Measurements from ENCODE around the gene ANKS1B. TPM values are rescaled to one million over a fixed set of nuclear protein-coding genes. Genes with fewer than 3 reads are reported as not detected.

ANKS1B gene
- total and polyA plus RNA-seq, 4 experiments from 2014 or later: 0.28 to 0.55 TPM; not detected in 2

DNA sequence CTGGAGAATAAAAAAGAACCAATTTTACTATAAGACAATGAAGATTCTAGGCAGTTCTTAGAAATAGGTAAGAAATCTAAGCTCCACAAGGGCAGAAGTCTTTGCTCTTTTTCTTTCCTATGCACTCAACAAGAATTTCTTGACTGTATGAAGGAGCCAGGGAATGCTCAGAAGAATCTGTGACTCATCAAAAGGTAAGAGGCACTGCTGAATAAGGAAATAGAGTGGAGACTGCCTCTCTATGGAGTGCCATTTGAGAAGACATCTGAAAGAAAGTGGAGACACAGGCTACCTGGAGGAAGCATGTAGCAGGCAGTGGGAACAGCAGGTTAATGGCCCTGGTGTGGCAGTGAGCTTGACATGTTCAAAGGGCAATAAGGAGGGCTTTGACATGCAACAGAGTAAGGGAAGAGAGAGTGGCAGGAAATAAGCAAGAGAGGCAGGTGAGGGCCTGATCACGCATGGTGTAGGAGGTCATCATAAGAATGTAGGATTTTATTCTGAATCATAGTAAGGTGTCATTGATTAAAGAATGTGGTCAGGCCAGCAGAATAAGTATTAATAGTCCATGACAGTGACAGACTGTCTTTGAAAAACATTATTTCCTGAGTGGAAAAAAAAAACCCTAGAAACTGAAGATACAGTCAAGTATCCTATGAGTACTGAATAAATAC is 783.9 kb downstream of the ANKS1B start:
- POLR2A ChIA-PET (ENCODE audit: partially characterized antibody): no interaction called here
- no peak overlapping the region for H3K4me3 Mint-ChIP-seq

DNA sequence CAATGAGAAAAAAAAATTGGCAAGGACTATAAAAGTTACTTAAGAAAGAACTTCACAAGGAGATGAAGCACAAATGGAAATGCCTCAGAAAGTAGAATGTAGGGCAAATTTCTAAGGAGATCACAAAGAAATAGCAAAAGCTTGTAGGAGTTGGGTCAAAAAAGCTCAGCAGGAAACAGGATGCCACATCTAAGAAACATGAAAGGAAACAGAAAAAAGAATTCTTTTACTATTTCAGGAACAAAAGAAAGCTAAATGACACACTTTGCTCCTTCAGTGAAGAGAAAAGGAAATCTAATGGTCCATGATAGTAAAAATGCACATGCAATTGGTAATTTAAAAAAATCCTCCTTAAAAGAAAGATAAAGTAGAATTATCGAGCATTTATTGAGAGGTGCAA is 789.3 kb downstream of the ANKS1B start:
- no peaks in the 10 kb centered on the region for H3K36me3 ChIP-seq (ENCODE audit: insufficient read depth, low read length)
- Mint-ChIP-seq H3K36me3 (no peaks in the 10 kb centered on the region), H3K27me3 (no peaks in the 10 kb centered on the region), H3K27ac (no peak overlapping the region), H3K9me3 (peaks cover 0 to 26% (median 1%) of the 10 kb centered on the region in 8 donors), H3K4me1 (peaks cover 0 to 2% (median 0%) of the 10 kb centered on the region in 4 donors), H3K4me3 (no peak overlapping the region)
- H3K4me1 ChIP-seq (ENCODE audit: insufficient read depth, low read length): no peaks in the 10 kb centered on the region
- intact Hi-C loops (cut with micrococcal nuclease): no loop called here
- CTCF ChIA-PET (ENCODE audit: partially characterized antibody): no interaction called here
- no peak overlapping the region for H3K27ac ChIP-seq (ENCODE audit: low read depth, low read length)
- no peaks in the 10 kb centered on the region for H3K27me3 ChIP-seq (ENCODE audit: insufficient read depth, low read length)
- no peak for DNase-seq
- no peak overlapping the region for H3K4me3 ChIP-seq (ENCODE audit: low read length in 2 of 2)
- POLR2A ChIA-PET (ENCODE audit: partially characterized antibody): no interaction called here
- H3K9me3 ChIP-seq (ENCODE audit: control insufficient read depth in 1 of 2, low read length in 2 of 2): no peaks in the 10 kb centered on the region

More for the DNA sequence above, 783.9 kb downstream of the ANKS1B start:
- H3K27me3 ChIP-seq (ENCODE audit: insufficient read depth, low read length): no peaks in the 10 kb centered on the region
- H3K36me3 Mint-ChIP-seq: no peaks in the 10 kb centered on the region
- DNase-seq: no peak
- no peaks in the 10 kb centered on the region for H3K4me1 Mint-ChIP-seq
- H3K9me3 ChIP-seq (ENCODE audit: control insufficient read depth in 1 of 2, low read length in 2 of 2): no peaks in the 10 kb centered on the region
- CTCF ChIA-PET (ENCODE audit: partially characterized antibody): no interaction called here
- H3K27ac Mint-ChIP-seq: no peak overlapping the region
- intact Hi-C loops (cut with micrococcal nuclease): no loop called here
- H3K4me3 ChIP-seq (ENCODE audit: low read length in 2 of 2): no peak overlapping the region
- no peak overlapping the region for H3K27ac ChIP-seq (ENCODE audit: low read depth, low read length)
- H3K36me3 ChIP-seq (ENCODE audit: insufficient read depth, low read length): no peaks in the 10 kb centered on the region
- no peaks in the 10 kb centered on the region for H3K27me3 Mint-ChIP-seq
- H3K4me1 ChIP-seq (ENCODE audit: insufficient read depth, low read length): no peaks in the 10 kb centered on the region
- peaks cover 0 to 16% (median under 1%) of the 10 kb centered on the region in 8 donors for H3K9me3 Mint-ChIP-seq

DNA sequence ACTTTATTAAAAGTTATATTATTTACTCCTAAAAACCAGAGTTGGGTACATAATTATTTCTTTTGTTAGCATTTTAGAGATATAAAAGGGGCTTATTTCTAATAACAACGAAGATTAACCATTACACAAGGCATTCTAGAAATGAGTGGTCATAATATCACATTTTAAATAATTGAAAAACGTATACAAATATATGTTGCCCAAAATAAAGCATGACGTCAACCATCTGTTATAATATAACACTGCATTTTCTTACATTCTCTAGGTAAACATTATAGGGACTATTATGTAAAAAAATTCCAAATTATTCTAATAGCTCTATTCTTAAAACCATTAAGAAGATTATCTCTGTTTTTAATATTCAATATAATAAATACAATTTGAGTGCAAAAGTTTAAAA is 792.2 kb downstream of the ANKS1B start:
- no peaks in the 10 kb centered on the region for H3K27me3 ChIP-seq (ENCODE audit: insufficient read depth, low read length)
- intact Hi-C loops (cut with micrococcal nuclease): no loop called here
- Mint-ChIP-seq H3K36me3 (no peaks in the 10 kb centered on the region), H3K9me3 (peaks cover 2 to 26% (median 6%) of the 10 kb centered on the region in 8 donors), H3K27me3 (no peaks in the 10 kb centered on the region), H3K4me3 (no peak overlapping the region), H3K27ac (no peak overlapping the region), H3K4me1 (peaks cover 0 to 2% (median 0%) of the 10 kb centered on the region in 4 donors)
- DNase-seq: no peak
- H3K36me3 ChIP-seq (ENCODE audit: insufficient read depth, low read length): no peaks in the 10 kb centered on the region
- no peak overlapping the region for H3K4me3 ChIP-seq (ENCODE audit: low read length in 2 of 2)
- CTCF ChIA-PET (ENCODE audit: partially characterized antibody): no interaction called here
- no peak overlapping the region for H3K27ac ChIP-seq (ENCODE audit: low read depth, low read length)
- H3K9me3 ChIP-seq (ENCODE audit: control insufficient read depth in 1 of 2, low read length in 2 of 2): no peaks in the 10 kb centered on the region
- H3K4me1 ChIP-seq (ENCODE audit: insufficient read depth, low read length): no peaks in the 10 kb centered on the region
- POLR2A ChIA-PET (ENCODE audit: partially characterized antibody): no interaction called here

DNA sequence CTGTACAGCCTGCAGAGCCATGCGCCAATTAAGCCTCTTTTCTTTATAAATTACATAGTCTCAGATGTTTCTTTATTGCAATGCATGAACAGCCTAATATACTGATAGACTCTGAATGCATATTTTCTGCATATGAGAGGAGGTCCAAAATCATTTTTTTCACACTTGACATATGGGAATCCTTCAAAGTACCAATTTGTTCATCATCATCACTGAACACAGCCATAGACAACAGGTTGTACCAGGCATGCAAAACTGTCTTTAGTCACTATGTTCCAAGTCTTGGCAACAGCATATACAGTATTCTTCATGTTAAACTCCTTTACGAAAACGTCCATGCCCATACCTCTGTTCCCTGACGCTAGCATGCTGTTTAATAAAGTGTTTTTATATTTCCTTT is 807.9 kb downstream of the ANKS1B start:
- intact Hi-C loops (cut with micrococcal nuclease): no loop called here
- Mint-ChIP-seq H3K36me3 (no peaks in the 10 kb centered on the region), H3K9me3 (peaks cover 0 to 14% (median 3%) of the 10 kb centered on the region in 8 donors), H3K27me3 (no peaks in the 10 kb centered on the region), H3K27ac (peak overlapping the region in 1 of 7 donors; percentile 42), H3K4me1 (no peaks in the 10 kb centered on the region), H3K4me3 (no peak overlapping the region)
- no peaks in the 10 kb centered on the region for H3K36me3 ChIP-seq (ENCODE audit: insufficient read depth, low read length)
- H3K4me1 ChIP-seq (ENCODE audit: insufficient read depth, low read length): no peaks in the 10 kb centered on the region
- ChIA-PET CTCF (ENCODE audit: partially characterized antibody) (no interaction called here), POLR2A (ENCODE audit: partially characterized antibody) (no interaction called here)
- no peak for DNase-seq
- no peaks in the 10 kb centered on the region for H3K9me3 ChIP-seq (ENCODE audit: control insufficient read depth in 1 of 2, low read length in 2 of 2)
- no peak overlapping the region for H3K27ac ChIP-seq (ENCODE audit: low read depth, low read length)
- H3K27me3 ChIP-seq (ENCODE audit: insufficient read depth, low read length): no peaks in the 10 kb centered on the region
- no peak overlapping the region for H3K4me3 ChIP-seq (ENCODE audit: low read length in 2 of 2)

DNA sequence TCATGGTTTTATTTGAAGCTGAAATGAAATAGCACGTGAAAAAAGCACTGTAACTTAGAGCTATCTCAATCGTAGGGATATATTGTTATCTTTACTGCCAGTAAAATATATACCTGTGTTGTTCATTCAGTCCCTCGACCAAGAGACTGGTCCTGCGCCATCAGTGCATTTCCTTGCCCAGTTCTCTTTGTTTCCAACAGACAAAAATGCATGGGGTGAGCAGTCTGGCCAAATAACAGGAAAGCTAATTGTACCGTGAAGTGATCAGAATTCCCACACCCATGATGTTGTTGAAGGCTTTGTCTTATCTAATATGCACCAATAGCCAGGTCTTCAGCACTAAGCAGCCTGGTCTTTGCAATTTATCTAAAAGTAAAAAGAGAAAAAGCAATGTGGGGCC is 814.3 kb downstream of the ANKS1B start:
- Mint-ChIP-seq H3K27me3 (no peaks in the 10 kb centered on the region), H3K4me3 (no peak overlapping the region), H3K36me3 (no peaks in the 10 kb centered on the region), H3K9me3 (peaks cover 0 to 5% (median 0%) of the 10 kb centered on the region in 8 donors), H3K4me1 (no peaks in the 10 kb centered on the region), H3K27ac (no peak overlapping the region)
- Histone ChIP-seq H3K4me1 (ENCODE audit: insufficient read depth, low read length) (no peaks in the 10 kb centered on the region), H3K27ac (ENCODE audit: low read depth, low read length) (no peak overlapping the region), H3K27me3 (ENCODE audit: insufficient read depth, low read length) (no peaks in the 10 kb centered on the region), H3K36me3 (ENCODE audit: insufficient read depth, low read length) (no peaks in the 10 kb centered on the region), H3K9me3 (ENCODE audit: control insufficient read depth in 1 of 2, low read length in 2 of 2) (no peaks in the 10 kb centered on the region), H3K4me3 (ENCODE audit: low read length in 2 of 2) (no peak overlapping the region)
- ChIA-PET CTCF (ENCODE audit: partially characterized antibody) (no interaction called here), POLR2A (ENCODE audit: partially characterized antibody) (no interaction called here)
- intact Hi-C loops (cut with micrococcal nuclease): no loop called here
- DNase-seq: no peak

DNA sequence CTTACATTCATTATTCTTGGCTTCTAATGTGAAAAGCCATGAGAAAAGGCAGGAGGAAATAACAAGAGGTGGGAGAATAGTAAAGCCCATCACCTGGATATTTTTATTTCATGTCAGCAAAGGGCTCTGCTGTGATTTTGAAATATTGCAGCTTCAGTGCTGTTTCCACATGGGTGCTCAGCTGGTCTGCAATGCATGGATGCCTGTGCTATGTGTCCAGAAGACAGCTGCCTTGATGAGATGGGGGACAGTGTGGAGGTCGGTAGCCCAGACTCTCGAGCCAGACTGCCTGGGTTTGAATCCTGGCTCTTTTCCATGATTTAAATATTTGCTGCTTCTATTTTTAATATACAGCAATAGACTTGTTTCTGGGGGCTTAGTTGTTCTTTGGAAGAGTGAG is 814.7 kb downstream of the ANKS1B start:
- Histone ChIP-seq H3K27ac (ENCODE audit: low read depth, low read length) (no peak overlapping the region), H3K4me3 (ENCODE audit: low read length in 2 of 2) (no peak overlapping the region), H3K4me1 (ENCODE audit: insufficient read depth, low read length) (no peaks in the 10 kb centered on the region), H3K27me3 (ENCODE audit: insufficient read depth, low read length) (no peaks in the 10 kb centered on the region), H3K9me3 (ENCODE audit: control insufficient read depth in 1 of 2, low read length in 2 of 2) (no peaks in the 10 kb centered on the region), H3K36me3 (ENCODE audit: insufficient read depth, low read length) (no peaks in the 10 kb centered on the region)
- CTCF ChIA-PET (ENCODE audit: partially characterized antibody): no interaction called here
- Mint-ChIP-seq H3K4me1 (no peaks in the 10 kb centered on the region), H3K4me3 (no peak overlapping the region), H3K9me3 (peaks cover 0 to 5% (median 0%) of the 10 kb centered on the region in 8 donors), H3K27ac (no peak overlapping the region), H3K36me3 (no peaks in the 10 kb centered on the region), H3K27me3 (no peaks in the 10 kb centered on the region)
- no peak for DNase-seq
- POLR2A ChIA-PET (ENCODE audit: partially characterized antibody): no interaction called here
- intact Hi-C loops (cut with micrococcal nuclease): no loop called here

DNA sequence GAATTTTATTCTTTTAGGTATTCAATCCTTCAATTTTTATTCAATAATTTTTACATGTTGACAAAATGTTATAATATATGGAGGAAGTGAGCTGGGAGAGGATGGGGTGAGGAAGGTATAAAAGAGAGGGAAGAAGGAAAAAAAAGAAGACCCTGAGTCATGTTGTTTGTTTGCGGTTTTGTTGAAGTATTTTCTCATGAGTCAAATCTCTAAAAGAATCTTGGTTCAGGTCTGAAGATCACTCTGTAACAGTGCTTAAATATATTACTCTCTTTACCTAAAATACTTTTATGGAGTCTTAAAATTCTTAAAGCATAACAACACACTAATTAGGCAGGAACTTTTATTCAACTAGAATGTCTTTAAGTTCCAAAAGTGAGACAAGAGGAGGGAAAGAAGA is 826.8 kb downstream of the ANKS1B start:
- Mint-ChIP-seq H3K9me3 (peaks cover 0 to 14% (median 5%) of the 10 kb centered on the region in 8 donors), H3K4me1 (no peaks in the 10 kb centered on the region), H3K36me3 (no peaks in the 10 kb centered on the region), H3K27me3 (peaks cover 0 to 1% of the 10 kb centered on the region in 2 donors), H3K27ac (no peak overlapping the region), H3K4me3 (no peak overlapping the region)
- Histone ChIP-seq H3K36me3 (ENCODE audit: insufficient read depth, low read length) (no peaks in the 10 kb centered on the region), H3K27ac (ENCODE audit: low read depth, low read length) (no peak overlapping the region), H3K4me3 (ENCODE audit: low read length in 2 of 2) (no peak overlapping the region), H3K27me3 (ENCODE audit: insufficient read depth, low read length) (no peaks in the 10 kb centered on the region), H3K9me3 (ENCODE audit: control insufficient read depth in 1 of 2, low read length in 2 of 2) (no peaks in the 10 kb centered on the region), H3K4me1 (ENCODE audit: insufficient read depth, low read length) (no peaks in the 10 kb centered on the region)
- no peak for DNase-seq
- ChIA-PET POLR2A (ENCODE audit: partially characterized antibody) (no interaction called here), CTCF (ENCODE audit: partially characterized antibody) (interaction anchor here (1.2 kb wide), 1 partner anchor 12 kb away, joined by 4 read pairs; no protein-coding TSS in a partner anchor)
- intact Hi-C loops (cut with micrococcal nuclease): no loop called here

DNA sequence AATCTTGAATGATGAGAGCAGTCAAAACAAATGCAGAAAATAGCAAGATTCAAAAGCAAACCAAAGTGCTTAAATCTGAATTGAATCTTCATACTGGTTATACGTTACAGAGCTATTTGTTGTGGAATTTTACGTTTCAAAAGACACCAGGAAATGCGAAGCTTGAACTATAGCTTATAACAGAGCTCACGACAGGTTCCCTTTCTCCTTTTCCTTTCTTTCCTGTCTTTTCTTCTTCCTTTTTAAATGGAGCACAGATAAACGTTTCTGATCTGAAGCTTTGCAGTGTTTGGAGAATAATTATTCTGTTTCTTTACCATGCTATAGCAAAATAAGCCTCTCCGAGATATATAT is 829.8 kb downstream of the ANKS1B start:
- intact Hi-C loops (cut with micrococcal nuclease): no loop called here
- CTCF ChIA-PET (ENCODE audit: partially characterized antibody): no interaction called here
- Mint-ChIP-seq H3K9me3 (peaks cover 0 to 6% (median 2%) of the 10 kb centered on the region in 8 donors), H3K27me3 (no peaks in the 10 kb centered on the region), H3K27ac (no peak overlapping the region), H3K4me1 (no peaks in the 10 kb centered on the region), H3K4me3 (no peak overlapping the region), H3K36me3 (no peaks in the 10 kb centered on the region)
- Histone ChIP-seq H3K36me3 (ENCODE audit: insufficient read depth, low read length) (no peaks in the 10 kb centered on the region), H3K9me3 (ENCODE audit: control insufficient read depth in 1 of 2, low read length in 2 of 2) (no peaks in the 10 kb centered on the region), H3K27ac (ENCODE audit: low read depth, low read length) (no peak overlapping the region), H3K27me3 (ENCODE audit: insufficient read depth, low read length) (no peaks in the 10 kb centered on the region), H3K4me3 (ENCODE audit: low read length in 2 of 2) (no peak overlapping the region), H3K4me1 (ENCODE audit: insufficient read depth, low read length) (no peaks in the 10 kb centered on the region)
- POLR2A ChIA-PET (ENCODE audit: partially characterized antibody): no interaction called here
- no peak for DNase-seq

Data from CD4-positive, alpha-beta memory T cell (primary cell).